Head of caudate nucleus (tissue), 42 donors: ENCODE results near the gene MAMDC4.
"Not testable (repeated sequence)": the region's sequence is repeated elsewhere in the genome, so short reads cannot be mapped to it uniquely, and the experiment has no call there.

Source experiments
- DNase-seq, 42 donors: peaks; one replicate each; pipeline versions ENCODE4 v3.0.0 to v3.0.0-alpha.2; 2020 to 2021; ENCODE audit warnings: mixed read lengths in 7 of 42
- intact Hi-C: fragments of 100-400 bp; cut with DNase I; formaldehyde crosslinking; loops from one replicate; pipeline ENCODE4 v1.15.0; 2022

Gene MAMDC4

GRCh38 chr9:136823136-136824046 is 28.8 kb upstream of the MAMDC4 start:
- intact Hi-C loops, result no loop called here
- DNase-seq, result peak in 32 of 42 donors; percentile 40 to 89 (median 66)

- DNase-seq, result peak in 28 of 42 donors; percentile 28 to 87 (median 62)
- intact Hi-C loops, result no loop called here
Measured at GRCh38 chr9:136824496-136825225, 27.5 kb upstream of the MAMDC4 start.

- intact Hi-C loops, result no loop called here
- no peak for DNase-seq
Measured at GRCh38 chr9:136825295-136826187, 26.6 kb upstream of the MAMDC4 start.

- intact Hi-C loops, result no loop called here
- no peak for DNase-seq
Measured at GRCh38 chr9:136826188-136826541, 26.0 kb upstream of the MAMDC4 start.

GRCh38 chr9:136826703-136827582 is 25.2 kb upstream of the MAMDC4 start:
- no peak for DNase-seq
- intact Hi-C loops, result no loop called here

GRCh38 chr9:136827794-136828473 is 24.2 kb upstream of the MAMDC4 start:
- no peak for DNase-seq
- intact Hi-C loops, result no loop called here

- DNase-seq, result no peak
- intact Hi-C loops, result no loop called here
Measured at GRCh38 chr9:136828474-136829140, 23.5 kb upstream of the MAMDC4 start.

- DNase-seq, result no peak
- intact Hi-C loops, result no loop called here
Measured at GRCh38 chr9:136829412-136829811, 22.7 kb upstream of the MAMDC4 start.

- intact Hi-C loops, result no loop called here
- peak in 2 of 42 donors; percentile 1 to 2 for DNase-seq
Measured at GRCh38 chr9:136829981-136830885, 21.9 kb upstream of the MAMDC4 start.

- intact Hi-C loops, result no loop called here
Measured at GRCh38 chr9:136831002-136831719, 21.0 kb upstream of the MAMDC4 start.

GRCh38 chr9:136831720-136832104 is 20.4 kb upstream of the MAMDC4 start:
- DNase-seq, result no peak
- intact Hi-C loops, result no loop called here

More at GRCh38 chr9:136831002-136831719, 21.0 kb upstream of the MAMDC4 start:
- peak in 1 of 42 donors; percentile 2 for DNase-seq

- intact Hi-C loops, result no loop called here
- peak in 29 of 42 donors; percentile 34 to 85 (median 71) for DNase-seq
Measured at GRCh38 chr9:136832581-136832980, 19.6 kb upstream of the MAMDC4 start.

GRCh38 chr9:136833381-136834048 is 18.6 kb upstream of the MAMDC4 start:
- intact Hi-C loops, DNase-seq: not testable (repeated sequence)

GRCh38 chr9:136835162-136835931 is 16.8 kb upstream of the MAMDC4 start:
- no peak for DNase-seq
- intact Hi-C loops, result no loop called here
